IPS-15b (cell line): ENCODE data around the gene EIPR1.
"Not testable (repeated sequence)": the region's sequence is repeated elsewhere in the genome, so short reads cannot be mapped to it uniquely, and the experiment has no call there.

Experiments
- H3K27me3 ChIP-seq: one replicate; pipeline ENCODE4 v1.6.1; 2013; ENCODE audit warnings: low read length; ENCODE audit not compliant: control insufficient read depth, insufficient read depth
- H3K36me3 ChIP-seq: one replicate; pipeline ENCODE4 v1.6.1; 2013; ENCODE audit warnings: low read length; ENCODE audit not compliant: control insufficient read depth, insufficient read depth
- H3K4me1 ChIP-seq: one replicate; pipeline ENCODE4 v1.6.1; 2013; ENCODE audit warnings: mild to moderate bottlenecking, low read length; ENCODE audit not compliant: control insufficient read depth, insufficient read depth
- H3K4me3 ChIP-seq: one replicate; pipeline ENCODE4 v1.5.1; 2013; ENCODE audit warnings: low read depth, low read length
- H3K9ac ChIP-seq: one replicate; pipeline ENCODE4 v1.6.1; 2013; ENCODE audit warnings: low read depth, mild to moderate bottlenecking, low read length
- H3K9me3 ChIP-seq: one replicate; pipeline ENCODE4 v1.6.1; 2013; ENCODE audit warnings: mild to moderate bottlenecking, low read length; ENCODE audit not compliant: control insufficient read depth, insufficient read depth

The EIPR1 gene

GRCh38 chr2:3205845-3206244 lies 171.8 kb downstream of the EIPR1 start:
- H3K9ac ChIP-seq = no peak overlapping the region
- no peak overlapping the region for H3K4me3 ChIP-seq
- no peaks in the 10 kb centered on the region for H3K27me3 ChIP-seq
- peaks cover 2% of the 10 kb centered on the region for H3K36me3 ChIP-seq
- no peaks in the 10 kb centered on the region for H3K4me1 ChIP-seq
- no peaks in the 10 kb centered on the region for H3K9me3 ChIP-seq

GRCh38 chr2:3204031-3204821 lies 173.4 kb downstream of the EIPR1 start:
- no peak overlapping the region for H3K9ac ChIP-seq
- no peaks in the 10 kb centered on the region for H3K27me3 ChIP-seq
- peaks cover 2% of the 10 kb centered on the region for H3K36me3 ChIP-seq
- no peaks in the 10 kb centered on the region for H3K9me3 ChIP-seq
- H3K4me3 ChIP-seq = no peak overlapping the region
- H3K4me1 ChIP-seq = no peaks in the 10 kb centered on the region

DNA sequence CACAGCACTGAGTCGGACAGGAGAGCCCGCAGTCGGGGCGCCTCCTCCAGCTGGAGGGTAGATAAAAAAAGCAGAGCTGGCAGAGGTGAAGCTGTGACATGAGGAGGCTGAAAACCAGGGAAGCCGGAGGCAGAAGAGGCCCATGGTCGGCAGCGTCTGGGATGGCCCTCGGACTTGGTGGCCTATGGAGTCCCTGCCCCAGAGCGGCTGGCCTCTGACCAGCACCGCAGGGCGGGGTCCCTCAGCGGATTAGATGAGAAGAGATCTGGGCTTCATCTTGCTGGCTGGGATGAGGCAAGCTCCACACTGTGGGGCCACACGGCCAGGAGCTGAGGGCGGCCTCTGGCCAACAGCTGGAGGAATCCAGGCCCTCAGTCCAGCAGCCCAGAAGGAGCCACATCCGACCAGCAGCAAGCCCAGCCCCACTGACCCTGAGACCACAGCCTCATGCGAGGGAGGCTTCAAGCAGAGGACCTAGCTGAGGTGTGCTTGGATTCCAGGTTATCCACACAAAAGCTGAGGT lies 174.1 kb downstream of the EIPR1 start:
- Histone ChIP-seq H3K9me3 (no peaks in the 10 kb centered on the region), H3K9ac (no peak overlapping the region), H3K36me3 (peaks cover 2% of the 10 kb centered on the region), H3K4me3 (no peak overlapping the region), H3K4me1 (no peaks in the 10 kb centered on the region), H3K27me3 (no peaks in the 10 kb centered on the region)

- peaks cover 2% of the 10 kb centered on the region for H3K36me3 ChIP-seq
- H3K4me3 ChIP-seq = no peak overlapping the region
- peaks cover under 1% of the 10 kb centered on the region for H3K4me1 ChIP-seq
- H3K9ac ChIP-seq = no peak overlapping the region
- no peaks in the 10 kb centered on the region for H3K9me3 ChIP-seq
- H3K27me3 ChIP-seq = no peaks in the 10 kb centered on the region
Observed at GRCh38 chr2:3202926-3203325, 174.7 kb downstream of the EIPR1 start.

- Histone ChIP-seq H3K27me3 (no peaks in the 10 kb centered on the region), H3K9ac (no peak overlapping the region), H3K9me3 (no peaks in the 10 kb centered on the region), H3K4me3 (no peak overlapping the region), H3K36me3 (peaks cover 3% of the 10 kb centered on the region), H3K4me1 (peaks cover 3% of the 10 kb centered on the region)
Observed at GRCh38 chr2:3201281-3201680, 176.3 kb downstream of the EIPR1 start.

GRCh38 chr2:3200420-3200939 lies 177.1 kb downstream of the EIPR1 start:
- H3K9me3 ChIP-seq = no peaks in the 10 kb centered on the region
- peaks cover 3% of the 10 kb centered on the region for H3K4me1 ChIP-seq

DNA sequence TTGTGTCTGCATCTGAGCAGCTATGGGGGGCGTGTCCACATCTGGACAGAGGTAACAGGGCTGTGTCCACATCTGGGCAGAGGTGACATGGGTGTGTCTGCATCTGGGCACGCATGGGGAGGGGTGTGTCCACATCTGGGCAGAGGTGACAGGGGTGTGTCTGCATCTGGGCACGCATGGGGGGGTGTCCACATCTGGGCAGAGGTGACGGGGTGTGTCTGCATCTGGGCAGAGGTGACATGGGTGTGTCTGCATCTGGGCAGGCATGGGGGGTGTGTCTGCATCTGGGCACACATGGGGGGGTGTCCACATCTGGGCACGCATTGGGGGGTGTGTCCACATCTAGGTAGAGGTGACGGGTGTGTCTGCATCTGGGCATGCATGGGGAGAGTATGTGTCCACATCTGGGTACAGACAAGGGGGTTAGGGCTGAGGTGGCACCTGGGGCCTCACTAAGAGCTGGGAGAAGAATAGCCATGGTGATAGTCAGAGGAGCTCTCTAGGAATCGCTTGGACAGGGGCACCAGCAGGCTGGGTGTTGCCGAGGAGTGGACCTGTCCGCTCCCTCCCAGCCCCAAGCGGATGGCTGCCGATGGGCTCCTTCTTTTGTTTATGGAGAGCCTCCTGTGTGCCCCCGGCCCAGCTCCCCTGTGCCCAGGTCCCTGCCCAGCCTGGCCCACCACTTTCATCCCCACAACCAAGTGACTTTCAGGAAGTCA lies 177.8 kb downstream of the EIPR1 start:
- no peaks in the 10 kb centered on the region for H3K9me3 ChIP-seq
- H3K4me1 ChIP-seq = peaks cover 3% of the 10 kb centered on the region
- peaks cover 6% of the 10 kb centered on the region for H3K36me3 ChIP-seq
- H3K9ac ChIP-seq = no peak overlapping the region
- no peak overlapping the region for H3K4me3 ChIP-seq
- no peaks in the 10 kb centered on the region for H3K27me3 ChIP-seq

More at GRCh38 chr2:3200420-3200939, 177.1 kb downstream of the EIPR1 start:
- no peaks in the 10 kb centered on the region for H3K27me3 ChIP-seq
- H3K36me3 ChIP-seq = peaks cover 3% of the 10 kb centered on the region
- H3K9ac ChIP-seq = no peak overlapping the region
- H3K4me3 ChIP-seq = no peak overlapping the region

DNA sequence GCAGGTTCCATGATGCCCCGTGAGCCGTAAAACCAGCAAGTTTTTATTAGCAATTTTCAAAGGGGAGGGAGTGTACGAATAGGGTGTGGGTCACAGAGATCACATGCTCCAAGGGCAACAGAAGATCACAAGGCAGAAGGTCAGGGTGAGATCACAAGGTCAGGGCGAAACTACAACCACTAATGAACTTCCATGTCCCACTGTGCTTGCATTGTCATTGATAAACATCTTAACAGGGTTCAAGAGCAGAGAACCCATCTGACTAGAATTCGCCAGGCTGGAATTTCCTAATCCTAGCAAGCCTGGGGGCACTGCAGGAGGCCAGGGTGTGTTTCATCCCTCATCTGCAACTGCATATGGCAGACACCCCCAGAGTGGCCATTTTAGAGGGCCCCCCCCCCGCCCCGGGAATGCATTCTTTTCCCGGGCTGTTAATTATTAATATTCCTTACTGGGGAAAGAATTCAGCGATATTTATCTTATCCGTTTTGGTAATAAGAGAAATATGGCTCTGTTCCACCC lies 178.9 kb downstream of the EIPR1 start:
- H3K4me3 ChIP-seq, H3K36me3 ChIP-seq, H3K9ac ChIP-seq, H3K9me3 ChIP-seq, H3K27me3 ChIP-seq, H3K4me1 ChIP-seq: not testable (repeated sequence)

DNA sequence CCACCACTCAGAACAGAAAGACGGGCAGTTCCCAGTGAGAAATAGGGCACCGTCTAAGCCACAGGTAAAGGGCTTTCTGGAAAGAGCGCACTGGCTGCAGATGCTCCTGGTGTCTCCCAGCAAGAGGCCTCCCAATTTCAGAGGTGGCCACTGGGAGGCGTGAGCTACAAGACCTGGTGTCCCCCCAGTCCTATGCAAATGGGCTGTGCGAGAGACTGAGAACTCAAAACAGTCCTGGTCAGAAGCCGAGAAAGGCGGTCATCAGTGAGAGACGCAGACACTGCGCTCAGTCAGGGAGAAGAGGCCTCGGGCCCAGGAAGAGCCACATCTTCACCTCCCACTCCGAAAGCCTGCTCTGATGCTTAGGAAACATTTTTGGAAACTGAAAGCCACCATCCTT lies 179.5 kb downstream of the EIPR1 start:
- no peak overlapping the region for H3K4me3 ChIP-seq
- peaks cover 7% of the 10 kb centered on the region for H3K36me3 ChIP-seq
- H3K27me3 ChIP-seq = no peaks in the 10 kb centered on the region
- H3K4me1 ChIP-seq = peaks cover 3% of the 10 kb centered on the region
- H3K9ac ChIP-seq = no peak overlapping the region
- no peaks in the 10 kb centered on the region for H3K9me3 ChIP-seq

- Histone ChIP-seq H3K9ac (no peak overlapping the region), H3K36me3 (peaks cover 7% of the 10 kb centered on the region), H3K9me3 (no peaks in the 10 kb centered on the region), H3K4me1 (peaks cover 3% of the 10 kb centered on the region), H3K4me3 (no peak overlapping the region), H3K27me3 (no peaks in the 10 kb centered on the region)
Observed at GRCh38 chr2:3197308-3197707, 180.3 kb downstream of the EIPR1 start.

DNA sequence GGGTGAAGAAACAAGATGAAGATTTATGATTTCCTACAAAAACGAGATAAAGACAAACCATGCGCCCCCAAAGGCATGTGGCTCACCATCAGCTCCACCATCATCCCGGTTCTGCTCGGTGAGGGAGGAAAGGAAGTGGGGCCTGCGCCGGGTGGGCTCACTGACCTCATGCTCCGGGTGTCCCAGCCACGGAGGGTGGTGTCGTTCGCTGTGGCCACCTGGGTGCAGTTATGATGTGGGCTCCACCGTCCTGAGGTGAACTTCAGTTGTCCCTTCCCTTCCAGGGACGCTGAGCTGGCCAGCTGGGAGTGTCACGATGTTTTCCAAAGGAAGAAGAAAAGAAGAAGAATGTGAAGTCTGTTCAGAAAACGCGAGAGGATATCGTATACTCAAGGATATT lies 180.9 kb downstream of the EIPR1 start:
- H3K4me1 ChIP-seq = peaks cover 3% of the 10 kb centered on the region
- H3K27me3 ChIP-seq = no peaks in the 10 kb centered on the region
- peaks cover 7% of the 10 kb centered on the region for H3K36me3 ChIP-seq
- H3K9me3 ChIP-seq = no peaks in the 10 kb centered on the region
- no peak overlapping the region for H3K9ac ChIP-seq
- H3K4me3 ChIP-seq = no peak overlapping the region
